Measurements from ENCODE around the gene S1PR4. TPM values are rescaled to one million over a fixed set of nuclear protein-coding genes. Genes with fewer than 3 reads are reported as not detected.
"Not testable (repeated sequence)": the region's sequence is repeated elsewhere in the genome, so short reads cannot be mapped to it uniquely, and the experiment has no call there.

Gene S1PR4
- total RNA-seq, 1 donor from 2014 or later = 1.1 TPM

- no peak for ATAC-seq
These were observed 25.0 kb upstream of the S1PR4 start for GRCh38 chr19:3153286-3154230.

GRCh38 chr19:3154447-3154846 is 24.1 kb upstream of the S1PR4 start:
- not testable (repeated sequence) for ATAC-seq

- peak; percentile 80 for ATAC-seq
These were observed 23.4 kb upstream of the S1PR4 start for GRCh38 chr19:3154957-3155736.

- no peak for ATAC-seq
These were observed 21.3 kb upstream of the S1PR4 start for GRCh38 chr19:3157096-3157845.

GRCh38 chr19:3159565-3159964 is 19.0 kb upstream of the S1PR4 start:
- no peak for ATAC-seq

- no peak for ATAC-seq
These were observed 18.4 kb upstream of the S1PR4 start for GRCh38 chr19:3160219-3160618.

GRCh38 chr19:3161453-3161852 is 17.1 kb upstream of the S1PR4 start:
- ATAC-seq = peak; percentile 54

- ATAC-seq = peak; percentile 10
These were observed 15.9 kb upstream of the S1PR4 start for GRCh38 chr19:3162418-3163229.

- peak; percentile 77 for ATAC-seq
These were observed 15.2 kb upstream of the S1PR4 start for GRCh38 chr19:3163230-3163886.

- ATAC-seq = no peak
These were observed 14.6 kb upstream of the S1PR4 start for GRCh38 chr19:3163943-3164342.

GRCh38 chr19:3167533-3168272 is 10.9 kb upstream of the S1PR4 start:
- ATAC-seq = no peak

- ATAC-seq = peak; percentile 84
These were observed 6.5 kb upstream of the S1PR4 start for GRCh38 chr19:3171894-3172672.

GRCh38 chr19:3172673-3173000 is 5.9 kb upstream of the S1PR4 start:
- not testable (repeated sequence) for ATAC-seq

GRCh38 chr19:3175781-3176714 is 2.5 kb upstream of the S1PR4 start:
- ATAC-seq = peak; percentile 6

- peak; percentile 84 for ATAC-seq
These were observed 1.7 kb upstream of the S1PR4 start for GRCh38 chr19:3176715-3177501.

GRCh38 chr19:3178973-3179738 is 587 bp downstream of the S1PR4 start:
- ATAC-seq = peak; percentile 4

- ATAC-seq = peak; percentile 1
These were observed 1.2 kb downstream of the S1PR4 start for GRCh38 chr19:3179739-3180293.
